Measurements from ENCODE around the gene FBRS. TPM values are rescaled to one million over a fixed set of nuclear protein-coding genes. Genes with fewer than 3 reads are reported as not detected.
"Not testable (repeated sequence)": the region's sequence is repeated elsewhere in the genome, so short reads cannot be mapped to it uniquely, and the experiment has no call there.

The FBRS gene
- total RNA-seq, 1 donor from 2014 or later = 26.8 TPM

- DNase-seq (ENCODE audit: low spot score in 2 of 2) = no peak
- Histone ChIP-seq H3K9me3 (no peaks in the 10 kb centered on the region), H3K4me1 (peaks cover 0 to 3% of the 10 kb centered on the region in 2 donors), H3K36me3 (no peaks in the 10 kb centered on the region), H3K27me3 (no peaks in the 10 kb centered on the region), H3K4me3 (no peak overlapping the region), H3K27ac (no peak overlapping the region)
- TF ChIP-seq CTCF (IDR thresholded peaks at IDR 0.05) = no peak
- intact Hi-C loops (cut with DNase I) = no loop called here
Observed at GRCh38 chr16:30623536-30624283, 34.5 kb upstream of the FBRS start.

GRCh38 chr16:30626236-30626635 lies 32.0 kb upstream of the FBRS start:
- Histone ChIP-seq H3K4me1 (peaks cover 0 to 3% of the 10 kb centered on the region in 2 donors), H3K9me3 (no peaks in the 10 kb centered on the region), H3K27me3 (no peaks in the 10 kb centered on the region), H3K27ac (no peak overlapping the region), H3K4me3 (no peak overlapping the region), H3K36me3 (no peaks in the 10 kb centered on the region)
- intact Hi-C loops (cut with DNase I) = no loop called here
- DNase-seq (ENCODE audit: low spot score in 2 of 2) = no peak
- no peak for TF ChIP-seq CTCF (IDR thresholded peaks at IDR 0.05)

- H3K4me1 ChIP-seq = peaks cover 0 to 3% of the 10 kb centered on the region in 2 donors
- H3K9me3 ChIP-seq = no peaks in the 10 kb centered on the region
- no peak overlapping the region for H3K27ac ChIP-seq
- no peaks in the 10 kb centered on the region for H3K27me3 ChIP-seq
- TF ChIP-seq CTCF (IDR thresholded peaks at IDR 0.05) = peak; percentile 76 to 89 (median 85)
- intact Hi-C loops (cut with DNase I) = loop anchor here (1.0 kb wide), 1 partner anchor 19 kb away; the partner anchor contains the start of gene ZNF689
- peak overlapping the region in 1 of 2 donors; percentile 40 for H3K4me3 ChIP-seq
- DNase-seq (ENCODE audit: low spot score in 2 of 2) = peak in 1 of 2 donors; percentile 93
- no peaks in the 10 kb centered on the region for H3K36me3 ChIP-seq
Observed at GRCh38 chr16:30628628-30629540, 29.3 kb upstream of the FBRS start.

GRCh38 chr16:30632454-30632853 lies 25.8 kb upstream of the FBRS start:
- intact Hi-C loops (cut with DNase I) = loop anchor here (5.0 kb wide), 1 partner anchor 100 kb away; the partner anchor contains the start of gene ZNF747
- not testable (repeated sequence) for DNase-seq (ENCODE audit: low spot score in 2 of 2); H3K9me3 ChIP-seq; H3K27me3 ChIP-seq; H3K4me3 ChIP-seq; H3K36me3 ChIP-seq; H3K27ac ChIP-seq
- H3K4me1 ChIP-seq = peaks cover 0 to 12% of the 10 kb centered on the region in 2 donors

- Histone ChIP-seq H3K4me1 (peaks cover 0 to 10% of the 10 kb centered on the region in 2 donors), H3K36me3 (no peaks in the 10 kb centered on the region), H3K27me3 (no peaks in the 10 kb centered on the region), H3K4me3 (peak overlapping the region; percentile 64 to 69), H3K27ac (peak overlapping the region; percentile 68 to 73), H3K9me3 (no peaks in the 10 kb centered on the region)
- no peak for TF ChIP-seq CTCF (IDR thresholded peaks at IDR 0.05)
- DNase-seq (ENCODE audit: low spot score in 2 of 2) = no peak
- intact Hi-C loops (cut with DNase I) = loop anchor here (5.0 kb wide), 1 partner anchor 101 kb away; the partner anchor contains the start of gene ZNF747
Observed at GRCh38 chr16:30633526-30633925, 24.7 kb upstream of the FBRS start.
